Sigmoid colon (tissue), 4 donors: ENCODE data around the gene QKI.

ENCODE experiments used
- EP300 ChIP-seq, 4 donors: sonication (generic); formaldehyde crosslinking; IDR thresholded peaks; one replicate each; pipeline ENCODE4 v1.6.1; 2017; ENCODE audit warnings: antibody characterized with exemption in 4 of 4
- POLR2AphosphoS5 ChIP-seq, 4 donors: sonication (generic); formaldehyde crosslinking; IDR thresholded peaks; one replicate each; pipeline ENCODE4 v1.6.1; 2017; ENCODE audit warnings: antibody characterized with exemption in 4 of 4

GRCh38 chr6:163586888-163587287, 172.4 kb downstream of the QKI start:
- TF ChIP-seq POLR2AphosphoS5 (IDR thresholded peaks at IDR 0.05) (no peak), EP300 (IDR thresholded peaks at IDR 0.05) (no peak)
